ENCODE results near the gene NCCRP1.
"Not testable (repeated sequence)": the region's sequence is repeated elsewhere in the genome, so short reads cannot be mapped to it uniquely, and the experiment has no call there.

The NCCRP1 gene

GRCh38 chr19:39211731-39212374 lies 15.1 kb downstream of the NCCRP1 start:
- DNase-seq, result no peak

GRCh38 chr19:39212375-39212742 lies 15.6 kb downstream of the NCCRP1 start:
- no peak for DNase-seq

GRCh38 chr19:39215323-39215722 lies 18.6 kb downstream of the NCCRP1 start:
- DNase-seq, result not testable (repeated sequence)

GRCh38 chr19:39217094-39217493 lies 20.3 kb downstream of the NCCRP1 start:
- no peak for DNase-seq

- DNase-seq, result no peak
These were observed 21.7 kb downstream of the NCCRP1 start for GRCh38 chr19:39218230-39219007.

GRCh38 chr19:39219108-39219507 lies 22.3 kb downstream of the NCCRP1 start:
- DNase-seq, result not testable (repeated sequence)

GRCh38 chr19:39223703-39224279 lies 27.0 kb downstream of the NCCRP1 start:
- no peak for DNase-seq

- no peak for DNase-seq
These were observed 28.1 kb downstream of the NCCRP1 start for GRCh38 chr19:39224910-39225309.

GRCh38 chr19:39230096-39230764 lies 33.5 kb downstream of the NCCRP1 start:
- DNase-seq, result no peak

- DNase-seq, result no peak
These were observed 35.9 kb downstream of the NCCRP1 start for GRCh38 chr19:39232708-39233107.

GRCh38 chr19:39236527-39236926 lies 39.8 kb downstream of the NCCRP1 start:
- no peak for DNase-seq

GRCh38 chr19:39237200-39238184 lies 40.7 kb downstream of the NCCRP1 start:
- no peak for DNase-seq

GRCh38 chr19:39238209-39238608 lies 41.4 kb downstream of the NCCRP1 start:
- DNase-seq, result no peak

- no peak for DNase-seq
These were observed 42.2 kb downstream of the NCCRP1 start for GRCh38 chr19:39238944-39239343.

- DNase-seq, result no peak
These were observed 43.7 kb downstream of the NCCRP1 start for GRCh38 chr19:39240421-39240820.

- DNase-seq, result not testable (repeated sequence)
These were observed 47.0 kb downstream of the NCCRP1 start for GRCh38 chr19:39243741-39244140.

- not testable (repeated sequence) for DNase-seq
These were observed 47.8 kb downstream of the NCCRP1 start, which contains the start of gene IFNL3 for GRCh38 chr19:39244410-39245100. TSS of gene IFNL3 (minus strand) at chr19:39245006. CDS start at chr19:39244967, 39 bp downstream.

GRCh38 chr19:39245166-39245565 lies 48.4 kb downstream of the NCCRP1 start:
- not testable (repeated sequence) for DNase-seq

GRCh38 chr19:39246951-39247669 lies 50.3 kb downstream of the NCCRP1 start:
- DNase-seq, result no peak
